ENCODE measurements around the gene SCYL1. TPM values are rescaled to one million over a fixed set of nuclear protein-coding genes. Genes with fewer than 3 reads are reported as not detected.

SCYL1 gene
- 192 TPM for polyA plus RNA-seq (2012; ENCODE audit: insufficient read length, low read depth)

- peak; percentile 45; the same call in 1 of the 2 replicates for TF ChIP-seq SIN3A (IDR thresholded peaks at IDR 0.05; ENCODE audit: borderline replicate concordance, insufficient read depth, low read length)
- peak; percentile 12 for TF ChIP-seq FOXP2 (optimal IDR thresholded peaks at IDR 0.05; ENCODE audit: borderline replicate concordance, extremely low read depth, extremely low read length, insufficient read depth)
- TF ChIP-seq REST (IDR thresholded peaks at IDR 0.05; ENCODE audit: insufficient read depth in 1 of 2, low read depth in 2 of 2, low read length in 2 of 2): no peak; a peak in 1 of 4 replicates
- TF ChIP-seq POLR2AphosphoS5 (IDR thresholded peaks at IDR 0.05; ENCODE audit: low read depth, low read length): peak; percentile 75
- no peak for TF ChIP-seq TAF1 (IDR thresholded peaks at IDR 0.05; ENCODE audit: borderline replicate concordance, insufficient read depth, low read length)
Measured at GRCh38 chr11:65524741-65525545, at the start of gene SCYL1. TSS of gene SCYL1 (plus strand) at chr11:65525083. CDS start at chr11:65525154, 71 bp downstream.

- no peak for TF ChIP-seq TAF1 (IDR thresholded peaks at IDR 0.05; ENCODE audit: borderline replicate concordance, insufficient read depth, low read length)
- TF ChIP-seq REST (IDR thresholded peaks at IDR 0.05; ENCODE audit: insufficient read depth in 1 of 2, low read depth in 2 of 2, low read length in 2 of 2): no peak
- TF ChIP-seq SIN3A (IDR thresholded peaks at IDR 0.05; ENCODE audit: borderline replicate concordance, insufficient read depth, low read length): no peak
- TF ChIP-seq POLR2AphosphoS5 (IDR thresholded peaks at IDR 0.05; ENCODE audit: low read depth, low read length): no peak; the same call in 1 of the 2 replicates
- TF ChIP-seq FOXP2 (optimal IDR thresholded peaks at IDR 0.05; ENCODE audit: borderline replicate concordance, extremely low read depth, extremely low read length, insufficient read depth): no peak
Measured at GRCh38 chr11:65476632-65477148, 48.2 kb upstream of the SCYL1 start.

GRCh38 chr11:65477149-65477965, 47.5 kb upstream of the SCYL1 start:
- TF ChIP-seq SIN3A (IDR thresholded peaks at IDR 0.05; ENCODE audit: borderline replicate concordance, insufficient read depth, low read length) (no peak; the same call in 1 of the 2 replicates), REST (IDR thresholded peaks at IDR 0.05; ENCODE audit: insufficient read depth in 1 of 2, low read depth in 2 of 2, low read length in 2 of 2) (peak in 1 of 2 experiments; percentile 43; a peak in 2 of 4 replicates), TAF1 (IDR thresholded peaks at IDR 0.05; ENCODE audit: borderline replicate concordance, insufficient read depth, low read length) (peak; percentile 91), FOXP2 (optimal IDR thresholded peaks at IDR 0.05; ENCODE audit: borderline replicate concordance, extremely low read depth, extremely low read length, insufficient read depth) (peak; percentile 92), POLR2AphosphoS5 (IDR thresholded peaks at IDR 0.05; ENCODE audit: low read depth, low read length) (peak; percentile 92)

- TF ChIP-seq TAF1 (IDR thresholded peaks at IDR 0.05; ENCODE audit: borderline replicate concordance, insufficient read depth, low read length) (no peak), FOXP2 (optimal IDR thresholded peaks at IDR 0.05; ENCODE audit: borderline replicate concordance, extremely low read depth, extremely low read length, insufficient read depth) (no peak), REST (IDR thresholded peaks at IDR 0.05; ENCODE audit: insufficient read depth in 1 of 2, low read depth in 2 of 2, low read length in 2 of 2) (no peak), SIN3A (IDR thresholded peaks at IDR 0.05; ENCODE audit: borderline replicate concordance, insufficient read depth, low read length) (no peak), POLR2AphosphoS5 (IDR thresholded peaks at IDR 0.05; ENCODE audit: low read depth, low read length) (no peak)
Measured at GRCh38 chr11:65478388-65479183, 46.3 kb upstream of the SCYL1 start.

All from PFSK-1 (cell line).